ENCODE results near the gene TNFRSF25.

- TF ChIP-seq EZH2phosphoT487 (IDR thresholded peaks at IDR 0.05; ENCODE audit: insufficient read depth, low read depth), result no peak
- TF ChIP-seq EZH2 (IDR thresholded peaks at IDR 0.05; ENCODE audit: insufficient read depth, poor library complexity, severe bottlenecking), result no peak
Observed at GRCh38 chr1:6511056-6511455, 45.1 kb upstream of the TNFRSF25 start.
